IPS-11a (cell line): ENCODE data around the gene TRIOBP.

ENCODE experiments used
- H3K4me3 ChIP-seq: one replicate; pipeline ENCODE4 v1.5.1; 2013; ENCODE audit warnings: low read depth, low read length, control low read depth

The TRIOBP gene

DNA sequence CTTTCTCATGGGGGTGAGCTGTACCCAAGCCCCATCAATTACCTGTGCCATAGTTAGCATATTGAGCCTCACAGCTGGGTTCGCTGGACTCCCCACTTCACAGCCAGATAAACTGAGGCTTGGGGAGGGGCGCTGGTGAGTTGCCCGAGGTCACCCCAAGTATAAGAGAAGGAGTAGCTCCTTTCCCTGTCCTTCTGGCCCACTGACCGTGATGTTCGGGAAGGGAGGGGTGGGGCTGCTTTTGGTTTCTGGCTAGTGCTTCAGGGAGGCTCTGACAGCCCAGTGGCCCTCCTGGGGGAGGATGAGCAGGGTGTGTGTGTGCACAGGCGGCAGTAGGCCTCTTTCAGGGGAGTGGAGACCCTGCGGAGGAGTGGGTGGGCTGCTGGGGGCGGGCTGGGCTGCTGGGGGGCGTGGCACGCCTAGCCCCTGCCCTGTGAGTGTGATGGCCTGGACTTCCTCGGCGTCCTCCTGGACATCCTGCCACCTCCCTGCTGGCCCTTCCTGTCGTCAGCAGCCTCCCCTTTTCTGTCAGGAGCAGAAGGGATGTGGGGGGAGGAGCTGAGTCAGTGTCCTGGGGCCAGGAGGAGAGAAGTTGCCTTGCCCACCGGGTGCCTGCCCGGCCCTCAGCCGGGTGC, 50.3 kb downstream of the TRIOBP start:
- H3K4me3 ChIP-seq = peak overlapping the region; percentile 72

DNA sequence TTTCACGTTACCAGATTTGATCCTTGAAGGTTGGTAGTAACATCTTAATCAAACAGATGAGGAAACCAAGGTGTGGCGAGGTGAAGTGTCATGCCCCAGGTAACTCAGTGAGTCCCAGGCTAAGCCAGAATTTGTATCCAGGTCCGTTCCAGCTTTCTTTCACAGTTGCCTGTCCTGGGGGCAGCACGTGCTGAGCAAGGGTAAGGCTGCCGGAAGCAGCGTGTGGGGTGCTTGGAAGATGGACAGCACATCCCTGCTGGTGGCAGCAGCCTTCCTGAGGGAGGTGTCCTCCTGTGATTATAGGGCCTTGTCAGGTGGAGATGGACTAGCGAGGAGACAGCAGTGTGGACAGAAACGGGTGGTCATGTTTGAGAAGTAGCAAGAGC, 50.9 kb downstream of the TRIOBP start:
- H3K4me3 ChIP-seq = no peak overlapping the region

DNA sequence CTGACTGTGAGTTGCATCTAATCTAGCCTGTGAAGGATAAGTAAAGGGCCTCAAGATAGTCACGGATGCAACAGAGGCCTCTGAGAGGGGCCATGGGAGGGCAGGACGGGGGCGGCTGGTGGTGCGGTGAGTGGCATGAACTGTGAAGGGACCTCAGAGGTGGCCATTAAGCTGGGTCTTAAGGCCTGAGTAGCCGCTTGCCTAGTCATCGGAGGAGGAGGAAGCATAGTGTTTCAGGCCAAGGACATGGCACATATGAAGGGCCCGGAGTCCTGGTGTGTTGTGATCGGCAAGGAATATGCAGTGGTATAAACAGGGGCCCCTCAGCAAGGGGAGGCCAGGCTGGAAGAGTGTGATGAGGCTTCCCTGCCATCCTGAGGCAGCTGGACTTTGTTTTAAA, 51.8 kb downstream of the TRIOBP start:
- H3K4me3 ChIP-seq = no peak overlapping the region

DNA sequence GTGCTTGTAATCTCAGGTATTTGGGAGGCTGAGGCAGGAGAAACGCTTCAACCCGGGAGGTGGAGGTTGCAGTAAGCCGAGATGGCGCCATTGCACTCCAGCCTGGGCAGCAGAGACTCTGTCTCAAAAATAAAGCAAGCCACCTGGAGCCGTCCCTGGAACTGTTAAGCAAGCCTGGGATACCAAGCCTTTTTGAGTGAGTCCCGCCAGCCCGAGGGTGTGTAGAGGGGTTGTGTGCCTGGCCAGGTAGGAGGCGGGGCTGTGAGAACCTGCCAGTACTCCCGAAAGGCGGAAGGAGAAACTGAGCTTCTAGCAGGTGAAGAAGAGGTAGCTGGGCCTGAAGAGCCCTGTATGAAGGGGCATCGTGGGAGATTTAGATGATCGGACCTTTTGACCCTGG, 52.4 kb downstream of the TRIOBP start:
- H3K4me3 ChIP-seq = no peak overlapping the region

DNA sequence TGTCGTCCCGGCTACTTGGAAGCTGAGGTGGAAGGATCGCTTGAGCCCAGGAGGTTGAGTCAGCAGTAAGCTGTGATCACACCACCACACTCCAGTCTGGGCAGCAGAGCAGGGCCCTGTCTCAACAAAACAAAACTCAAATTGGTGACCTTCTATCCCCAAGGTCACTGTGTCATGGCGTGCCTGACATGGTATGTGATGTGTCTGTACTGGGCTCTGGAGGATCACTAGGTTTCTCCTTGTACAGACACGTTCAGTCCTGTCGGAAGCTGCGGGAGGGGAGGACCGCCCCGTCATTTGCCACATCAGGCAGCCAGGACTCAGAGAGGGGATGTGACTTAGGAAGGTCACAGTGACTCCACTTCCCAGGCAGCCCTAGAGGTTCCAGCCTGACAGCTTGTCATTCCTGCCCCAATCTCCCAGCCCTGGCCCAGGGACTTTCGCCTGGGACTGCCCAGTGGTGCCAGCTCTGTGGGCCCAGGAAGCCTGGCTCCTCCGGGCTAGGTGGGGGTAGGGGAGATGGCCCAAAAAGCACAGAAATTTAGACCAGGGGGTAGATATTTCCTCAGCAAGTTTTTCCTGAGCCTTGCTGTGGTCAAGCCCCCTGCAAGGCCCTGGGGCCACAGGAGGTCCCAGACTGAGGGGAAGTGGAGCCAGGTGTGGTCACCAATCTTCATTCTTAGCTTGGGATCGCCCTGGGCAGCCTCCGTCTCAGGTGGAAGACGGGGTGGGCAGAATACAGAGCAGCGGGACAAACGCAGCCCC, 53.2 kb downstream of the TRIOBP start:
- no peak overlapping the region for H3K4me3 ChIP-seq

DNA sequence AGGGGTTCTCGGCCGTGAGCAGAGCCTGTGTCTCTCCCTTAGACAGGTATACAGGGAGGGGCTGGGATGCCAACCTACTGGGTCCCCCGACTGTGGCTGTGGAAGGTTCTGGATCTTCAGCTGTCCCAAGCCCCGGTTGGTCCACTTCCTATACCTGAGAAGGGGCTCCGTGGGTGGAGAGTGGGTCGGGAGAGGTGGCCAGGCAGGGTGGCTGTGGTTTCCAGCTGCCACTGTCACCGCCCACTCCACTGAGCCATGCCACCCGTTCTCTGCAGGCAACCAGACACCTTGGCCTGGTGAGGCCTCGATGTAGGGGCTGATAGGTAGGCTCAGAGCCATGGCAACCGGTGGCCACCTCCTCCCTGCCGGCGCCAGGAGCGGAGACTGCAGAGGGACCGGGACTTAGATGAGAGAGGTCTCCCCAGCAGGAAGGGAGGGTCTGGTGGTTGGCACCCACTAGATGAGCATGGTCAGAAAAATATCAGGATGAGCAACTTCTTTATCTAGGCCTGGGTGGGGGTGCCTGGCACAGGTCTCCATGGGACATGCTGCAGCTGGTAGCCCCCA, 53.8 kb downstream of the TRIOBP start:
- H3K4me3 ChIP-seq = no peak overlapping the region

DNA sequence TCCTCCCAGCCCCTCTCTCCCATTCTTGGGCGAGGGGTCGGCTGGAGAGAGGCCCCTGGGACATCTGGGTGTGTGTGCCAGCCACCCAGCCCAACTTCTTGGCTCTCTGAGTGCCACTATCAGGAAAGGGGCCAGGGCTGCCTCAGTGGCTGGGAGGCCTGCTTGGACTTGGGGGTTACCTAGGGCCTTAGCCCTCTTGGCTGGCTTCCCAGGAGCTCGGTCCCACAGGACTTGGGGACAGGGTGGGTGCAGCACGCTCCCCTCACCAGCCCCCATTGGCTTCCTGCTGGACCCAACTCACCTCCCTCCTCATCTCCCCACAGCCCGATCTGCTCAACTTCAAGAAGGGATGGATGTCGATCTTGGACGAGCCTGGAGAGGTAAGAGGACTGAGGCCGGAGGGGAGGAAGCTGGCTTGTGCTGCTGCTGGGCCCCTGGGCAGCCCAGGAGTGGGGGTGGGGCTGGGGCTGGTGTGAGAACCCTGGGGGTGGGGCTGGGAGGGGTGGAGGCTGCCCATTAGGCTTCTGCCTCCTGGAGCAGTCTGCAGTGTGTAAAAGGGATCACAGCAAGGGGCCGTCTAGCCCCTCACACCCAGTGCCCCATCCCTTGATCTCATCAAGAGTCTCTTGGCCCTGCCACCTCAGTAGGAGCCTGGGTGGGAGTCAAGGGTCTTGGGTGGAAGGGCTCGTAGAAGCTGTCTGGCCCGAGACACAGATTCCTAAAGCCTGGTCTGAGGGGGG, 54.8 kb downstream of the TRIOBP start:
- H3K4me3 ChIP-seq = no peak overlapping the region

DNA sequence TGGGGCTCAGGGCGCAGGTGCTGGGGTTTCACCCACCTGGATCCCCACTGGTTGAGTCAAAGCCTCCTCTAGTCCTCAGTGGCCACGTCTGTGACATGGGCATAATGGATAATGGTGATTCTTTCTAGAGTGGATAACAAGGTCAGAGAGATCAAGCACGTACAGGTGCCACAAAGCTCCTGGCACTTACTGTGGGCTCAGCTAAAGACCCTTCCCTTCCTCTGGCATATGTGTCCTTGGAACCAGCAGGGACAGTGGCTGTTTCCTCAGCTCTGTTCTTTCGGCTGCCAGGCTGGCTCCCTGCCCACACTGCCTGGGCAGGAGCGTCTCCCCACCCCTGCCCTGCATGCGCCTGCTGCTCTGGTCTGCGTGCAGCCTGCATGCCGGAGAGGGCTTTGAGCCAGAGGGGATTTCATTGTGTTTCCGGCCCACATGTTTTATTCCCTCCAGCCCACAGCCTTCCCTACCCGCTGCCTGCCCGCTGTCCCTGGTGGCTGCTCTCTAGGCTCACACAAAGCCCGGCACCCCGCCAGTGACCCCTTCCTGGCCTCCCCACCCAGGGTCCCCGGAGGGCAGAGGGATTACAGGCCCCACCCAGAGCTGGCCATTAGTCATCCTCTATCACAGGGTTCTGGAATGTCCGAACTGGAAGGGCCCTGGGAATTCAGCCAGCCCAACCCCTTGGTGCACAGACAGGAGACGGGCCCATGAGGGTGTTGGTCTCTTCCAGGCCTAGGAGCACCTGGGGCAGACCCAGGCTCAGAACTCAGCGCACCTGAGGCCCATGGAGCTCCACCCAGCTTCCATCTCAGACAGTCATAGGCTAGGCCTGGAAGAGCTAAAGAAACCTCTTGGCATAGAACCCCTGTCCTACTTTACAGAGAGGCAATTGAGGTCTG, 55.6 kb downstream of the TRIOBP start:
- no peak overlapping the region for H3K4me3 ChIP-seq

DNA sequence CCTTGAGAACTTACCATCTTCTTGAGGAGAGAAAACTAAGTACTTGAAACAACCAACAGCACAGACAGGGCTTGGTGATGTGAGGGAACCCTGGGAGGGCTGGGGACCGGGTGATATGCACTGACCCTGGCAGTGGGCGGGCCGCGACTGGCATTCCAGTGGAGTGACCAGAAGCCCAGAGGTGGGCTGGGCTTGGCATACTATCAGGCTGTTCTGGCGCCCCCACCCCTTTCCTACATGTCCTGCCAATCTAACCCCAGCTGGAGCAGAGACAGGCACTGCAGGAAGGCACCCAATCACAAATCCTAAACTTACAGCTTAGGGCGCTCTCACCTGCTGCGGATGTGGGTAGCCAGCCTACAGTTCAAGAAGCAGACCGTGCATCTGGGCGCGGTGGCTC, 56.9 kb downstream of the TRIOBP start:
- H3K4me3 ChIP-seq = no peak overlapping the region

DNA sequence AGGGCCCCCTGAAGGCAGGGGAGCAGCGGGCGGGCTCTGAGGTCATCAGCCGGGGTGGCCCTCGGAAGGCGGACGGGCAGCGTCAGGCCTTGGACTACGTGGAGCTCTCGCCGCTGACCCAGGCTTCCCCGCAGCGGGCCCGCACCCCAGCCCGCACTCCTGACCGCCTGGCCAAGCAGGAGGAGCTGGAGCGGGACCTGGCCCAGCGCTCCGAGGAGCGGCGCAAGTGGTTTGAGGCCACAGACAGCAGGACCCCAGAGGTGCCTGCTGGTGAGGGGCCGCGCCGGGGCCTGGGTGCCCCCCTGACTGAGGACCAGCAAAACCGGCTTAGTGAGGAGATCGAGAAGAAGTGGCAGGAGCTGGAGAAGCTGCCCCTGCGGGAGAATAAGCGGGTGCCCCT, 60.8 kb downstream of the TRIOBP start:
- no peak overlapping the region for H3K4me3 ChIP-seq

DNA sequence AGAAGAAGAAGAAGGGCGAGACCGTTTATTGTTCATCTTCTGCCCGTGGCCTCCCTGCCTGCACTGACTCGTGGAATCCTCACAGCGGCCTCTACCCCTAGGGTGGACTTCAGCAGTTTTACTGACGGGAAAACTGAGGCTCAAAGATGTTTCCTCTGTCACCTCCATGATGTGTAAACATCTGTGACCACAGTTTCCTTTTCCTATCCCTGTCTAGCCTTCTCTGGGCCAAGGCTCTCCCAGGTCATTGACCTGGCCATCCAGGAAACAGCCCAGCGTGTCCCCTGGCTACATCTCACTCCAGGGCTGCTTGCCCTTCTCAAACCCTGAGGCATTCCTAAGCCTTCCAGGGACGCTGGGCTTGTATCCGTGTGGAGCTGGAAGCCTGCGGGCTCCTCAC, 61.8 kb downstream of the TRIOBP start:
- H3K4me3 ChIP-seq = no peak overlapping the region

DNA sequence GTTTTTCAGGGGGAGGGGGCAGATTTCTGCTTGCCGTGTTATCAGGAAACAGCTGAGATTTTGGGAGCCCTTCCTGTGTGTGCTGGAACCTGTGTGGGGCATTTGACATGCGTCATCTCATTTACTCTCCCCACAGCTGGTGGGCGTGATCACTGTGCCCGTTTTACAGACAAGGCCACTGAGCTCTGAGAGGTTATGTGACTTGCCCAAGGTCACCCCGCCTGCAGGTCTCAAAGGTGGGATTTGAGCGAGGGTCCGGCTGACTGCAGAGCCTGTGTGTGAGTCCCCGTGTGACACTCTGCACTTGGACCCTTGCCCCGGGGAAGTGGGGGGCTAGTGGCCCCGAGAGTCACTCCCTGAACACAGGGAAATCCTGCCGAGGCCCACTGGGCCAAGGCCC, 62.4 kb downstream of the TRIOBP start:
- no peak overlapping the region for H3K4me3 ChIP-seq

DNA sequence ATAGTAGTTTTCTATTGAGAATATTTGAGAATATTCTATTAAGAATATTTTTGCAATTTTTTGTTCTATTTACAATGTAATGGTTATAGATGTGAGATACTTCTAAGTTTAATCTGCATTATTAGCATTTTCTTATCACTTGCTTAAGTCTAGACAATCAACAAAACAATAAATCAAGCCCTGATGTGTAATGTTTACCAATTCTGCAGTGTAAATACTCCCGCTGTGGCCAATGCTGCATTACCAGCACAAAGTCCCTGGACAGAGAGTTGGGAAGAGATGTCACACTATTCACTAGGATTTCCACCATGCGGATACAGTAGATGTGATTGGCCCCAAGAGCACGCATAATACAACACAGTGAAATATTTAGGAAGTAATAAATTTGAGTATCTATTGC, 63.3 kb downstream of the TRIOBP start:
- no peak overlapping the region for H3K4me3 ChIP-seq

DNA sequence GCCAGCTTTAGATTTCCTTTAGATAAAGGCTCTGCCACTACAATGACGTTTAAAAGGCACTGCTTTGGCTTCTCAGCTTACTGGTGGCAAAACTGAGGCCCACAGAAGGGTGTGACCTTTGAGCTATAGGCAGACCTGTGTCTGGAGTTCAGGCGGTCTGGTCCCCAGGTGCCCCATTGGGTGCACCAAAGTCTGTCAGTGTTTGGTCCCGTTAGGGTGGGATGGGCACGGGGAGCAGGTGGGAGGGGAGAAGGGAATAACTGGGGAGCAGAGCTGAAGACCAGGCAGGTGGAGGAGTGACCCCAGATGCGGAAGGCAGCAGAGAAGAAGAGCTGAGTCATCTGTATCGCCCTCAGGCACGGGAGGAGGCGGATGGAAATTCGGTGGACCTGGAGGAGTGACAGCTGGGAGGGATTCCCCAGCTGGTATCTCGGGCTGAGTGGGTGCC, 65.6 kb downstream of the TRIOBP start:
- H3K4me3 ChIP-seq = no peak overlapping the region

DNA sequence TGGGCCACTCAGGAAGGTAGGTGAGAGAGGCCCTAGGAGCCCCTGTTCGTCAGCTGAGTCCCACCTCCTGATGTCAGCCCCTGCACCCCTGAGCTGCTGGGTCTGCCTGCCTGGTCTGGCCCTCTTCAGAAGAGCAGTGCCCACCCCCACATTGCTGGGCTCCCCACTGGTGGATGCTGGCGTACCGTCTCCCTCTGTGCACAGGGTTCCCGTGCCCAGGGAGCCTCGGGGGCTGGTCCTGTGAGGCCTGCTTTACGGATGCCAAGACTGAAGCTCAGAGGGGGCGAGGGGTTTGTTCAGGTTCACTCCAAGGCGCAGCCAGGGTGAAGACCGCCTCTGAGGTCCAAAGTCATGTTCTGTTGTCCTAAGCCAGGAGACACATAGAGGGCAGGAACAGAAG, 66.2 kb downstream of the TRIOBP start:
- no peak overlapping the region for H3K4me3 ChIP-seq

DNA sequence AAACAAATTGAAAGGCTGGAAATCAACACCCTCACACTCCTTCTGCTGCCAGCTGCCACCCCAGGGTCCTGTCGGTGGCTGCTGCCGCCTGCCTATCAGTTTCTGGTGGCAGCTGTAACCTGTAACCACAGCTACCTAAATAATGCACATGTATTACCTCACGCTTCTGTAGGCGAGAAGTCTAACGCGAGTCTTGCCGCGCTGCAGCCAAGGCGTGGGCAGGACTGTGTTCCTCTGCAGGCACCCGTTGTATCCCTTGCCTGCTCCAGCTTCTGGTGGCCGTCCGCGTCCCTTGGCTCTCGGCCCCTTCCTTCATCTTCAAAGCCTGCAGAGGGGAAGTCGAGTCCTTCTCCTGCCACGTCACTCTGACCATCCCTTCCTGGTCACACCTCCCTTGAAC, 66.8 kb downstream of the TRIOBP start:
- no peak overlapping the region for H3K4me3 ChIP-seq

DNA sequence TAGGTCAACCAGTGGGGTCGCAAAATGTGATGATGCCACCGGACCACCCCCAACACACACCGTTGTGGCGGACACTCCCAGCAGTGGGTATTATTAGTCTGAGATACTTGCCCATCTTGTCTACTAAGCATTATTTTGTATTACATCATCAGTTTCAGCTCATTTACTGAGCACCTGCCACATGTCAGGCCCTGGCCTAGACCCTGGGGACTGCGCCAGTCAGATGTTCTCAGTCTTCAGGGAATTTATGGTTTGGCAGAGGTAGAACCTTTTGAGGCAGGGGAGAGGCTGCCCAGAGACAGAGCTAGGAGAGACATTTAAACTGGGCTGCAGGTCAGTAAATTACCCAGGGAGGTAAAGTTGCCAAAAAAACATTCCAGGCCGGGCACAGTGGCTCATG, 67.8 kb downstream of the TRIOBP start:
- no peak overlapping the region for H3K4me3 ChIP-seq

DNA sequence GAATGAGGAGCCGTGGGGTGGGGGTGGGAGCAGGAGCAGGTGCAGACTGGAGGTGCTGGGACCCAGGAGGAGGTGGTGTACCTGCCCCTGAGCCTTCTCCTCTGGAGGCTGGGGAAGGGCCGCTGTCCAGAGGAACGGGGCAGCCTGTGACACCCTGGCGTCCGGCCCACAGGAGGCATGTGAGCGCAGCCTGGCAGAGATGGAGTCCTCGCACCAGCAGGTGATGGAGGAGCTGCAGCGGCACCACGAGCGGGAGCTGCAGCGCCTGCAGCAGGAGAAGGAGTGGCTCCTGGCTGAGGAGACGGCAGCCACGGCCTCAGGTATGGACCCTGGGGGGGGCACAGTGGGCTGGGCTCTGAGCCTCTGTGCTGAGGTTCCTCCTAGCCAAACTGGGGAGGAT, 68.7 kb downstream of the TRIOBP start:
- no peak overlapping the region for H3K4me3 ChIP-seq

DNA sequence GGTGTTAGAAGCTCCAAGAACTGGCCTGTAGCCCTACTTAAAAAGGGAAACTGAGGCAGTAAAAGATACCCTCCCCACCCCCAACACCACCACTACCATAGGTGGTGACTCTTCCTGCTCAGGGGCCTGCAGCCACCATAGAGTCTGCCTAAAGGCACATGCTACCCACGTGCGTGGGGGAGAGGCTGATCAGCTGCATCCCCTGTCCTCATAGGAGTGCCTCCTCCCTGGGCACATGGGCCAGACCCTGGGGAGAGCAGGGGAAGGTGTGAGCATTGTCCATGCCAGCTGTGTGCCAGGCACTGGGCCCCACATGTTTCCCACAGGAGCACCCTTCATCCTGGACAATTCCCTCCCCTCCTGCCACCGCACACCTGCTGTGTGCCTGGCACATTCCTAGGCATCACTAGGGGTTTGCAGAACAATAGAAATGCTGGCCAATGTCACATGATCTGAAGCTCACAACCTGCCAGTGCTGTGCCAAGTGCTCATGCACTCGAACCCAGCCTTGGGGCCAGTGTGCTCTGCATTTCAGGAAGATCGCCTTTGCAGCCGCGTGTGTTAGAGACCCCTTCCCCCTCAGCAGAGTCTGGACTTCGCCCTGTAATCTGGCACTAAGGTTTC, 69.2 kb downstream of the TRIOBP start:
- H3K4me3 ChIP-seq = no peak overlapping the region

DNA sequence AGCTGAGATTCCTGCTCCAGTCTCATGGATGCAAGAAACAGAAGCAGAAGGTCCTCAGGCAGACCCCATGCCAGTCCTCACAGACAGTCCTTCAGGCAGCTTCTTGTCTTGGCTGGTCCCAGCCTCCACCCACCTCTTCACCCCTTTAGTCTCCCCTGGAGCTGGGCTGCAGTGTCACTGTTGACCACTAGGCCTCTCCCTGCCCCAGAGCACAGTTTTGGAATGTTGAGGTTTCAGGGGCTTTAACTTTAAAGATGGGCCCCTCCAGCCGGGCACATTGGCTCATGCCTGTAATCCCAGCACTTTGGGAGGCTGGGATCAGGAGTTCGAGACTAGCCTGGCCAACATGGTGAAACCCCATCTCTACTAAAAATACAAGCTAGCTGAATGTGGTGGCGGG, 71.4 kb downstream of the TRIOBP start:
- no peak overlapping the region for H3K4me3 ChIP-seq
